K562 (cell line): ENCODE results near the gene ERBB4. TPM values are rescaled to one million over a fixed set of nuclear protein-coding genes. Genes with fewer than 3 reads are reported as not detected.

Experiments
- ATAC-seq: fragments of 200-7000 bp; cut with Tn5 transposase; 3 replicates; pipeline ENCODE4 v1.9.1; 2020; ENCODE audit warnings: moderate library complexity
- BruUV-seq: library from RNA; stranded (reverse); fragments of 400-500 nt; replicated peaks from 2 replicates; lab custom pipeline; 2021; lab: Mats Ljungman, UMichigan
- CTCF ChIA-PET: fragments of 300-600 bp; formaldehyde crosslinking; extraction: SDS; loops from one replicate; lab custom pipeline; 2021; ENCODE audit warnings: low intra/inter-chr PET ratio; lab: Yijun Ruan, JAX
- POLR2A ChIA-PET: fragments of 300-600, 350-650 bp; sonication (Branson Sonifier 250); formaldehyde crosslinking; extraction: SDS; loops from one replicate; lab custom pipeline; 2021; ENCODE audit warnings: antibody characterized with exemption, inconsistent platforms; lab: Yijun Ruan, JAX
- DNase-seq, 4 experiments: peaks; one replicate each; pipeline versions ENCODE4 v3.0.0 to v3.0.0-alpha.2; 2011 to 2018; ENCODE audit warnings: low spot score in 3 of 4, mixed read lengths in 3 of 4; ENCODE audit errors: extremely low read depth in 1 of 4
- FAIRE-seq: peaks from 2 replicates; lab custom pipeline; 2011; peaks lifted over from hg19 to GRCh38; lab: Jason Lieb, UNC
- H2AFZ ChIP-seq: 2 replicates; pipeline ENCODE4 v1.6.0; 2011; ENCODE audit warnings: low read depth, low read length, control low read depth, inconsistent platforms
- H3K27ac ChIP-seq: fragments of 200-600 bp; 3 replicates; pipeline ENCODE4 v1.8.0; 2011; ENCODE audit warnings: low read depth, mild to moderate bottlenecking, control low read depth, inconsistent platforms, low read length, moderate library complexity, mixed read lengths; ENCODE audit errors: extremely low read depth
- H3K27me3 ChIP-seq, 2 experiments: fragments of 300-600 bp in 1 of 2; 2 replicates in 1 of 2; 3 replicates in 1 of 2; pipeline versions ENCODE4 v1.6.0 to v1.8.0; 2011; ENCODE audit warnings: inconsistent platforms in 2 of 2, low read length in 2 of 2, mild to moderate bottlenecking in 1 of 2, mixed read lengths in 1 of 2, moderate library complexity in 1 of 2; ENCODE audit not compliant: control insufficient read depth in 2 of 2, insufficient read depth in 2 of 2
- H3K36me3 ChIP-seq: fragments of 300-600 bp; 3 replicates; pipeline ENCODE4 v1.8.0; 2011; ENCODE audit warnings: mild to moderate bottlenecking, low read length, inconsistent platforms; ENCODE audit not compliant: control insufficient read depth, insufficient read depth
- H3K4me1 ChIP-seq, 2 experiments: fragments of 200-600 bp in 1 of 2; replicated peaks in 1 of 2; 2 replicates in 1 of 2; 3 replicates in 1 of 2; pipeline versions ENCODE4 v1.5.1 to v1.8.0; 2011; ENCODE audit warnings: inconsistent platforms in 2 of 2, low read length in 2 of 2, mild to moderate bottlenecking in 1 of 2, mixed read lengths in 1 of 2, moderate library complexity in 1 of 2; ENCODE audit not compliant: control insufficient read depth in 2 of 2, insufficient read depth in 2 of 2
- H3K4me2 ChIP-seq: 2 replicates; pipeline ENCODE4 v1.6.1; 2011; ENCODE audit warnings: low read length, control low read depth, inconsistent platforms, mixed read lengths; ENCODE audit not compliant: insufficient read depth
- H3K4me3 ChIP-seq: fragments of 200-600 bp; sonication (generic), shearing (Covaris generic); 2 replicates; pipeline ENCODE4 v1.5.1; 2016; ENCODE audit warnings: control low read depth, inconsistent platforms
- H3K79me2 ChIP-seq: fragments of 200-600 bp; 3 replicates; pipeline ENCODE4 v1.8.0; 2011; ENCODE audit warnings: low read length, inconsistent platforms; ENCODE audit not compliant: control insufficient read depth, insufficient read depth
- H3K9ac ChIP-seq, 2 experiments: 2 replicates each; pipeline versions ENCODE4 v1.6.0 to v1.6.1; 2011; ENCODE audit warnings: low read depth in 2 of 2, low read length in 2 of 2, control low read depth in 1 of 2, inconsistent platforms in 1 of 2, mild to moderate bottlenecking in 1 of 2, mixed read lengths in 1 of 2; ENCODE audit not compliant: insufficient read depth in 1 of 2
- H3K9me1 ChIP-seq: one replicate; pipeline ENCODE4 v1.6.0; 2011; ENCODE audit warnings: inconsistent platforms, mild to moderate bottlenecking, low read length, moderate library complexity; ENCODE audit not compliant: control insufficient read depth, insufficient read depth
- H3K9me3 ChIP-seq: replicated peaks from 2 replicates; pipeline ENCODE4 v1.5.1; 2011; ENCODE audit warnings: low read depth, low read length, inconsistent platforms; ENCODE audit not compliant: control insufficient read depth, insufficient read depth
- H4K20me1 ChIP-seq: replicated peaks from 2 replicates; pipeline ENCODE4 v1.6.1; 2011; ENCODE audit warnings: low read length, inconsistent platforms, mixed read lengths; ENCODE audit not compliant: control insufficient read depth, insufficient read depth
- BMI1 ChIP-seq: fragments of 150-350 bp; IDR thresholded peaks from 2 replicates; pipeline ENCODE4 v1.6.1; 2014; ENCODE audit warnings: low read length
- CREBBP ChIP-seq: IDR thresholded peaks from one replicate; pipeline ENCODE4 v1.6.1; 2012; ENCODE audit warnings: low read depth, mild to moderate bottlenecking, control low read depth, inconsistent platforms, low read length
- CREM ChIP-seq: IDR thresholded peaks from 2 replicates; pipeline ENCODE4 v1.6.1; 2014; ENCODE audit warnings: antibody characterized with exemption, low read depth
- EGR1 ChIP-seq: fragments of 450-650 bp; conservative IDR thresholded peaks from 2 replicates; pipeline ENCODE4 v1.6.1; 2017; ENCODE audit warnings: mild to moderate bottlenecking
- HNRNPL ChIP-seq: fragments of 200-400 bp; formaldehyde crosslinking; IDR thresholded peaks from 2 replicates; pipeline ENCODE4 v1.6.1; 2017; ENCODE audit warnings: low read depth, mild to moderate bottlenecking, low read length
- PML ChIP-seq: IDR thresholded peaks from 2 replicates; pipeline ENCODE4 v1.6.1; 2012; ENCODE audit warnings: low read length, inconsistent platforms
- RBM15 ChIP-seq: fragments of 200-400 bp; formaldehyde crosslinking; IDR thresholded peaks from 2 replicates; pipeline ENCODE4 v1.6.1; 2018; ENCODE audit warnings: mild to moderate bottlenecking, low read length, moderate library complexity; ENCODE audit not compliant: insufficient read depth
- SNIP1 ChIP-seq: fragments of 450-650 bp; IDR thresholded peaks from 2 replicates; pipeline ENCODE4 v1.7.1; 2017; ENCODE audit warnings: low read depth, mild to moderate bottlenecking
- ZNF232 ChIP-seq: sonication (generic); formaldehyde crosslinking; IDR thresholded peaks from 2 replicates; pipeline ENCODE4 v1.8.0; 2022; ENCODE audit warnings: mild to moderate bottlenecking, missing genetic modification reagents
- ZNF324 ChIP-seq: fragments of 250-450 bp; sonication (Bioruptor Pico); IDR thresholded peaks from 2 replicates; pipeline ENCODE4 v1.4.0; 2020; ENCODE audit warnings: mild to moderate bottlenecking
- ZZZ3 ChIP-seq: fragments of 450-650 bp; IDR thresholded peaks from 2 replicates; pipeline ENCODE4 v1.6.1; 2016; ENCODE audit warnings: antibody characterized with exemption, mild to moderate bottlenecking, moderate library complexity
- WGBS: fragments of 100-300 bp; shearing (Covaris generic); methylation state at CpG from one replicate; pipeline ENCODE4 v1.1.6; 2016; ENCODE audit warnings: low coverage, mixed read lengths; ENCODE audit not compliant: insufficient coverage; ENCODE audit errors: missing lambda C conversion rate; 5-methylcytosine and 5-hydroxymethylcytosine counted together
- in situ Hi-C: fragments of 300-500 bp; cut with MboI; formaldehyde crosslinking; loops from 4 replicates; pipeline ENCODE4 v1.15.0; 2018; ENCODE audit warnings: inconsistent platforms, mixed read lengths
- intact Hi-C: fragments of 100-400 bp; cut with micrococcal nuclease; formaldehyde crosslinking; loops from 2 replicates; pipeline ENCODE4 v1.14.2; 2022
- polyA plus RNA-seq, 8 experiments: library from polyadenylated mRNA; depleted of rRNA in 4 of 8; stranded (reverse) in 5 of 8; unstranded in 3 of 8; fragments of >200 nt; fragmentation: Nextera tagmentation in 2 of 8; fragmentation: Illumina TruSeq in 1 of 8; extraction: Ambion mirVana in 2 of 8; extraction: Trizol in 1 of 8; gene quantifications; 2 replicates each; pipeline versions ENCODE4 v1.2.1 to v1.2.3, GENCODE V29; 2011 to 2014; ENCODE audit warnings: inconsistent platforms in 1 of 8, missing spikeins in 1 of 8
- total RNA-seq, 7 experiments: library from RNA; depleted of rRNA in 6 of 7; stranded (reverse); fragments of >200 nt in 6 of 7; fragmentation: Illumina TruSeq in 2 of 7; extraction: Trizol in 2 of 7; gene quantifications; 2 replicates each; pipeline versions ENCODE4 v1.2.1 to v1.2.3, GENCODE V29; 2011 to 2021; ENCODE audit warnings: low replicate concordance in 1 of 7
- TF ChIP-seq, protein P1 (sequence below): IDR thresholded peaks from 2 replicates; pipeline ENCODE4 v1.6.1; 2014; ENCODE audit warnings: antibody characterized with exemption
- TF ChIP-seq, protein P2 (sequence below): fragments of 200-400 bp; formaldehyde crosslinking; IDR thresholded peaks from 2 replicates; pipeline ENCODE4 v1.6.1; 2017; ENCODE audit warnings: mild to moderate bottlenecking, low read depth, low read length, moderate library complexity
- TF ChIP-seq, protein P3 (sequence below): fragments of 450-650 bp; conservative IDR thresholded peaks from 2 replicates; pipeline ENCODE4 v1.6.1; 2016; ENCODE audit warnings: missing genetic modification characterization, low read depth, mild to moderate bottlenecking, missing compliant biosample characterization, moderate library complexity
- TF ChIP-seq, protein P4 (sequence below): sonication (generic); formaldehyde crosslinking; IDR thresholded peaks from 2 replicates; pipeline ENCODE4 v1.8.1; 2023; ENCODE audit warnings: mild to moderate bottlenecking, missing genetic modification reagents
- TF ChIP-seq, protein P5 (sequence below): sonication (generic); formaldehyde crosslinking; IDR thresholded peaks from 2 replicates; pipeline ENCODE4 v1.8.1; 2022; ENCODE audit warnings: missing genetic modification reagents

Gene ERBB4
- total and polyA plus RNA-seq, 9 of the 15 experiments (the other 6 are each of a cell fraction or from before 2014, with no cell fraction given) = not detected

DNA sequence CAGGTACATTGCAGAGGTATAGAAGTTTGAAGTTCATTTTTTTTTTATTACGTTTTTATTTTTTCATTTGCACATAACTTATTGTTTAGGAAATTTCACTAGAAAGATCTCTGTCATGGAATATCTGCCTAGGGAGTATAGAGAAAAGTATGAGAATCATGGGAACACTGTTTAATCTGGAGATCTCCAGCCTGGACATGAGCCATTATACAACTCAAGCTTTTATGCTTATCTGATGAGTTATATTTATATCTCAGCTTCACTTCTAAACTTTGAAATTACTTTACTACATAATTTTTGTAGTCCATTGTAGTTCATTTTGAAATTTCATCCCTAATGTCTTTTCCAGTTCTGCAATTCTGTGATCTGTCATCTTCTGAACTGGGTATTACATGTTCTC is 515.6 kb downstream of the ERBB4 start:
- no peaks in the 10 kb centered on the region for H3K27me3 ChIP-seq
- ATAC-seq = no peak
- CTCF ChIA-PET = no interaction called here
- H3K27ac ChIP-seq = no peak overlapping the region
- H3K9me1 ChIP-seq = no peaks in the 10 kb centered on the region
- H3K79me2 ChIP-seq = no peaks in the 10 kb centered on the region
- TF ChIP-seq BMI1 (no peak), HNRNPL (no peak), CREBBP (no peak), EGR1 (no peak), SNIP1 (no peak), PML (no peak), RBM15 (no peak), ZNF232 (no peak), ZZZ3 (no peak), CREM (no peak), ZNF324 (no peak)
- TF ChIP-seq, protein P1, sequence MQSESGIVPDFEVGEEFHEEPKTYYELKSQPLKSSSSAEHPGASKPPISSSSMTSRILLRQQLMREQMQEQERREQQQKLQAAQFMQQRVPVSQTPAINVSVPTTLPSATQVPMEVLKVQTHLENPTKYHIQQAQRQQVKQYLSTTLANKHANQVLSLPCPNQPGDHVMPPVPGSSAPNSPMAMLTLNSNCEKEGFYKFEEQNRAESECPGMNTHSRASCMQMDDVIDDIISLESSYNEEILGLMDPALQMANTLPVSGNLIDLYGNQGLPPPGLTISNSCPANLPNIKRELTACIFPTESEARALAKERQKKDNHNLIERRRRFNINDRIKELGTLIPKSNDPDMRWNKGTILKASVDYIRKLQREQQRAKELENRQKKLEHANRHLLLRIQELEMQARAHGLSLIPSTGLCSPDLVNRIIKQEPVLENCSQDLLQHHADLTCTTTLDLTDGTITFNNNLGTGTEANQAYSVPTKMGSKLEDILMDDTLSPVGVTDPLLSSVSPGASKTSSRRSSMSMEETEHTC = no peak
- TF ChIP-seq, protein P2, sequence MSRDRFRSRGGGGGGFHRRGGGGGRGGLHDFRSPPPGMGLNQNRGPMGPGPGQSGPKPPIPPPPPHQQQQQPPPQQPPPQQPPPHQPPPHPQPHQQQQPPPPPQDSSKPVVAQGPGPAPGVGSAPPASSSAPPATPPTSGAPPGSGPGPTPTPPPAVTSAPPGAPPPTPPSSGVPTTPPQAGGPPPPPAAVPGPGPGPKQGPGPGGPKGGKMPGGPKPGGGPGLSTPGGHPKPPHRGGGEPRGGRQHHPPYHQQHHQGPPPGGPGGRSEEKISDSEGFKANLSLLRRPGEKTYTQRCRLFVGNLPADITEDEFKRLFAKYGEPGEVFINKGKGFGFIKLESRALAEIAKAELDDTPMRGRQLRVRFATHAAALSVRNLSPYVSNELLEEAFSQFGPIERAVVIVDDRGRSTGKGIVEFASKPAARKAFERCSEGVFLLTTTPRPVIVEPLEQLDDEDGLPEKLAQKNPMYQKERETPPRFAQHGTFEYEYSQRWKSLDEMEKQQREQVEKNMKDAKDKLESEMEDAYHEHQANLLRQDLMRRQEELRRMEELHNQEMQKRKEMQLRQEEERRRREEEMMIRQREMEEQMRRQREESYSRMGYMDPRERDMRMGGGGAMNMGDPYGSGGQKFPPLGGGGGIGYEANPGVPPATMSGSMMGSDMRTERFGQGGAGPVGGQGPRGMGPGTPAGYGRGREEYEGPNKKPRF = no peak
- TF ChIP-seq, protein P3, sequence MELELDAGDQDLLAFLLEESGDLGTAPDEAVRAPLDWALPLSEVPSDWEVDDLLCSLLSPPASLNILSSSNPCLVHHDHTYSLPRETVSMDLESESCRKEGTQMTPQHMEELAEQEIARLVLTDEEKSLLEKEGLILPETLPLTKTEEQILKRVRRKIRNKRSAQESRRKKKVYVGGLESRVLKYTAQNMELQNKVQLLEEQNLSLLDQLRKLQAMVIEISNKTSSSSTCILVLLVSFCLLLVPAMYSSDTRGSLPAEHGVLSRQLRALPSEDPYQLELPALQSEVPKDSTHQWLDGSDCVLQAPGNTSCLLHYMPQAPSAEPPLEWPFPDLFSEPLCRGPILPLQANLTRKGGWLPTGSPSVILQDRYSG (tag) = no peak
- TF ChIP-seq, protein P4, sequence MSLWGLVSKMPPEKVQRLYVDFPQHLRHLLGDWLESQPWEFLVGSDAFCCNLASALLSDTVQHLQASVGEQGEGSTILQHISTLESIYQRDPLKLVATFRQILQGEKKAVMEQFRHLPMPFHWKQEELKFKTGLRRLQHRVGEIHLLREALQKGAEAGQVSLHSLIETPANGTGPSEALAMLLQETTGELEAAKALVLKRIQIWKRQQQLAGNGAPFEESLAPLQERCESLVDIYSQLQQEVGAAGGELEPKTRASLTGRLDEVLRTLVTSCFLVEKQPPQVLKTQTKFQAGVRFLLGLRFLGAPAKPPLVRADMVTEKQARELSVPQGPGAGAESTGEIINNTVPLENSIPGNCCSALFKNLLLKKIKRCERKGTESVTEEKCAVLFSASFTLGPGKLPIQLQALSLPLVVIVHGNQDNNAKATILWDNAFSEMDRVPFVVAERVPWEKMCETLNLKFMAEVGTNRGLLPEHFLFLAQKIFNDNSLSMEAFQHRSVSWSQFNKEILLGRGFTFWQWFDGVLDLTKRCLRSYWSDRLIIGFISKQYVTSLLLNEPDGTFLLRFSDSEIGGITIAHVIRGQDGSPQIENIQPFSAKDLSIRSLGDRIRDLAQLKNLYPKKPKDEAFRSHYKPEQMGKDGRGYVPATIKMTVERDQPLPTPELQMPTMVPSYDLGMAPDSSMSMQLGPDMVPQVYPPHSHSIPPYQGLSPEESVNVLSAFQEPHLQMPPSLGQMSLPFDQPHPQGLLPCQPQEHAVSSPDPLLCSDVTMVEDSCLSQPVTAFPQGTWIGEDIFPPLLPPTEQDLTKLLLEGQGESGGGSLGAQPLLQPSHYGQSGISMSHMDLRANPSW (CRISPR knock-in tag) = no peak
- TF ChIP-seq, protein P5, sequence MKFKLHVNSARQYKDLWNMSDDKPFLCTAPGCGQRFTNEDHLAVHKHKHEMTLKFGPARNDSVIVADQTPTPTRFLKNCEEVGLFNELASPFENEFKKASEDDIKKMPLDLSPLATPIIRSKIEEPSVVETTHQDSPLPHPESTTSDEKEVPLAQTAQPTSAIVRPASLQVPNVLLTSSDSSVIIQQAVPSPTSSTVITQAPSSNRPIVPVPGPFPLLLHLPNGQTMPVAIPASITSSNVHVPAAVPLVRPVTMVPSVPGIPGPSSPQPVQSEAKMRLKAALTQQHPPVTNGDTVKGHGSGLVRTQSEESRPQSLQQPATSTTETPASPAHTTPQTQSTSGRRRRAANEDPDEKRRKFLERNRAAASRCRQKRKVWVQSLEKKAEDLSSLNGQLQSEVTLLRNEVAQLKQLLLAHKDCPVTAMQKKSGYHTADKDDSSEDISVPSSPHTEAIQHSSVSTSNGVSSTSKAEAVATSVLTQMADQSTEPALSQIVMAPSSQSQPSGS (CRISPR knock-in tag) = no peak
- TF ChIP-seq, all 486 proteins: peak for 0
- H3K36me3 ChIP-seq = no peaks in the 10 kb centered on the region
- no TSS peak for BruUV-seq
- H3K9ac ChIP-seq = no peak overlapping the region
- no peak overlapping the region for H3K4me2 ChIP-seq
- no peaks in the 10 kb centered on the region for H4K20me1 ChIP-seq
- H3K9me3 ChIP-seq = no peaks in the 10 kb centered on the region
- POLR2A ChIA-PET = no interaction called here
- in situ Hi-C loops = no loop called here
- H2AFZ ChIP-seq = no peak overlapping the region
- DNase-seq = no peak
- intact Hi-C loops = no loop called here
- no peak overlapping the region for H3K4me3 ChIP-seq
- no peaks in the 10 kb centered on the region for H3K4me1 ChIP-seq
- 0% methylated on average over 1 of the region's 1 CpG for whole genome bisulfite sequencing
- FAIRE-seq = no peak
